ENCODE results near the gene KIAA0930.

DNA sequence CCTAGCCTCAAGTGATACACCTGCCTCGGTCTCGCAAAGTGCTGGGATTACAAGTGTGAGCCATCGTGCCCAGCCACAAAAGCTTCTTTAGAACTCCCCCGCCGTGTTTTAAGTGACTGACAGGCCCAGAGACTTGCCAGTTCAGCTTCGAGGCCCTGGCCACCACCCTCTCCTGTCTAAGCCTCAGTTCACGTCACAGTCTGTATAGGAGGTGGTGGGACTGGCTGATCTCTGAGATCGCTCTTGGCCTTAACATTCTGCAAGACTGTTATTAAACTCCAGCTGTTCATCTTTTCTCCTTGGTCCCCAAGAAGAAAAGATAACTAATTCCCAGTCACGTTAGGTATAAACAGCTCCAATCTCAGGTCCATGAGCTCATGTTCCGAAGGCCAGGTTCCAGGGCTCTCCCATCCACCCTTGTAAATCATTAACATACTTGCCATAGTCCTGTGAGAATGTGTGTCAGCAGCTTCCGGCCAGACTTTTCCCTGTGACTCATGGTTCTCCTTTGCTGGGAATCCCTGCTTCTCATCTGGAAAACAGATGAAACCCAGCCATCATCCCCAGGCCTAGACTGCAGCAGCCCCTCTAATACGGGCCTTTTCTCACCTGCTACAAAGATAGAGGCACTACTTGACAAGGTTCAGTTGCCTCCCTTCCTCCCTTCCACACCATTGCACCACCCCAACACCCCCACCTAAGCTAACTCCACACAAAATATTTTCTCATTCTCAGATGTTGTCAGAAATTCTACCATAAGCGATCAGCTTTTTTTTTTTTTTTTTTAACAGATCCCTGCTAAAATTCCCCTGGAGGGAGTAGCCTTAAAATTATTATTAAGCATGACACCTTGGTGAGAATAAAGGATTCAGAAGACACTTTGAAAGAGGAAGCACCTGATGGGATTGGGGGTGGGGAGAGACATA is 5.6 kb upstream of the KIAA0930 start:
- TF ChIP-seq, protein P1, sequence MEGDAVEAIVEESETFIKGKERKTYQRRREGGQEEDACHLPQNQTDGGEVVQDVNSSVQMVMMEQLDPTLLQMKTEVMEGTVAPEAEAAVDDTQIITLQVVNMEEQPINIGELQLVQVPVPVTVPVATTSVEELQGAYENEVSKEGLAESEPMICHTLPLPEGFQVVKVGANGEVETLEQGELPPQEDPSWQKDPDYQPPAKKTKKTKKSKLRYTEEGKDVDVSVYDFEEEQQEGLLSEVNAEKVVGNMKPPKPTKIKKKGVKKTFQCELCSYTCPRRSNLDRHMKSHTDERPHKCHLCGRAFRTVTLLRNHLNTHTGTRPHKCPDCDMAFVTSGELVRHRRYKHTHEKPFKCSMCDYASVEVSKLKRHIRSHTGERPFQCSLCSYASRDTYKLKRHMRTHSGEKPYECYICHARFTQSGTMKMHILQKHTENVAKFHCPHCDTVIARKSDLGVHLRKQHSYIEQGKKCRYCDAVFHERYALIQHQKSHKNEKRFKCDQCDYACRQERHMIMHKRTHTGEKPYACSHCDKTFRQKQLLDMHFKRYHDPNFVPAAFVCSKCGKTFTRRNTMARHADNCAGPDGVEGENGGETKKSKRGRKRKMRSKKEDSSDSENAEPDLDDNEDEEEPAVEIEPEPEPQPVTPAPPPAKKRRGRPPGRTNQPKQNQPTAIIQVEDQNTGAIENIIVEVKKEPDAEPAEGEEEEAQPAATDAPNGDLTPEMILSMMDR (IDR thresholded peaks at IDR 0.05), result no peak
- TF ChIP-seq POLR2A (IDR thresholded peaks at IDR 0.05), result no peak

All from testis (tissue), 2 donors.